22Rv1 (cell line): Measurements from ENCODE around the gene EGFR.

Experiments
- CTCF ChIP-seq: fragments of 450-650 bp; IDR thresholded peaks from 2 replicates; pipeline ENCODE4 v1.5.1; 2017; ENCODE audit warnings: mild to moderate bottlenecking
- ZFX ChIP-seq: fragments of 450-650 bp; IDR thresholded peaks from 2 replicates; pipeline ENCODE4 v1.6.1; 2017; ENCODE audit warnings: antibody characterized with exemption, borderline replicate concordance

GRCh38 chr7:55174856-55175255 lies 156.0 kb downstream of the EGFR start:
- no peak for TF ChIP-seq CTCF
- TF ChIP-seq ZFX: no peak
